Heart left ventricle (tissue), 13 donors: ENCODE data around the gene GIMD1.

Source experiments
- CTCF ChIP-seq, 12 donors: fragments of 200-600 bp; sonication (generic) in 4 of 12; IDR thresholded peaks; one replicate each; pipeline versions ENCODE4 v1.5.0 to v1.8.0; 2018 to 2022; ENCODE audit warnings: antibody characterized with exemption in 12 of 12, mild to moderate bottlenecking in 5 of 12
- POLR2A ChIP-seq, 2 donors: fragments of 450-650 bp; IDR thresholded peaks; one replicate each; pipeline ENCODE4 v1.6.1; 2017; ENCODE audit warnings: antibody characterized with exemption in 2 of 2, mild to moderate bottlenecking in 2 of 2, moderate library complexity in 2 of 2
- donor health status: ischemic (EF 13 %, LVEDD 7.1; RV severe dilation, severe dysfunction).
- donor health status: DM: no; HTN: yes; CAD: no.
- donor health status: DM: no; HTN: no; CAD: no.
- donor health status: ischemic (EF 25% LVEDD 6.9; RV normal size, moderate dysfunction).
- donor health status: ischemic (EF 25% LVEDD 5.7; RV mildly dilated, moderate dysfunction).
- donor health status: ischemic (EF 35%, LVEDD 5.7; RV mildly dilated, moderate dysfunction).
- donor health status: nonischemic (EF 11% LVEDD 7.7; RV severe dilation, severe dysfunction).
- donor health status: DM: yes; HTN: yes; CAD: no.
- donor health status: PGD.
- donor health status: ischemic (EF 29% LVEDD 5.4; RV normal size, mild dysfunction).
- donor health status: nonischemic (EF 23%, LVEDD 6.1; RV moderate dilation, normal function).

DNA sequence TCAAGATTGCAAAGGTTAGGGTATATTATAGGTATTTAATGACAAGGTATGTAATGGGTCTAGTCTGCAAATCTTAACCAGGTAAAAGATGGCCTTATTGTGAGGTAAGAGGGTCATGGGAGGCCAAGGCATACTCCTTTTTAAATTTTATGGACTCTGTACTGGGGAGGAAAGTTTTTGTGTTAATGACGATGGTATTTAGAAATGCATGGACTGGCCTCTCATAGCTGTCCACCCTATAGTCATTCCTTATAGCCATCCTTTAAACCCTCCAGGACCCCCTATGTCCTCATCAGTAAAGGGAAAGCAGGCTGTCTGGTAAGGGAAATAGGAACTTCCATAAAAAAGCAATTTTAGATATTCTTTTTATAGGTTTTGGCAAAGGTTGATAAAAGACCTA, 50.8 kb downstream of the GIMD1 start:
- TF ChIP-seq POLR2A (IDR thresholded peaks at IDR 0.05), result no peak
- no peak for TF ChIP-seq CTCF (IDR thresholded peaks at IDR 0.05)
